H1 (cell line): ENCODE results near the gene NKX2-1. TPM values are rescaled to one million over a fixed set of nuclear protein-coding genes. Genes with fewer than 3 reads are reported as not detected.
A peak's percentile ranks its signal among the peaks of the same experiment; 100 is the strongest.

Experiments used
- CTCF ChIA-PET: fragments of 300-600 bp; sonication (Branson Sonifier 250); formaldehyde crosslinking; loops from one replicate; lab custom pipeline; 2021; ENCODE audit not compliant: partially characterized antibody; lab: Charles Lee
- POLR2A ChIA-PET: fragments of 300-600 bp; sonication (Branson Sonifier 250); formaldehyde crosslinking; loops from one replicate; lab custom pipeline; 2021; ENCODE audit warnings: inconsistent platforms; ENCODE audit not compliant: partially characterized antibody; lab: Charles Lee
- DNase-seq, 2 experiments: peaks; one replicate each; pipeline versions ENCODE4 v3.0.0 to v3.0.0-alpha.2; 2010 to 2022; ENCODE audit warnings: low spot score in 2 of 2, low read depth in 1 of 2, mixed read lengths in 1 of 2
- FAIRE-seq: peaks from 2 replicates; lab custom pipeline; 2011; peaks lifted over from hg19 to GRCh38; lab: Jason Lieb, UNC
- H2AFZ ChIP-seq: 2 replicates; pipeline ENCODE4 v1.8.1; 2012; ENCODE audit warnings: low read length, inconsistent platforms
- H2AK5ac ChIP-seq: 2 replicates; pipeline ENCODE4 v1.6.1; 2013; ENCODE audit warnings: low read depth, low read length
- H2BK120ac ChIP-seq: replicated peaks from 2 replicates; pipeline ENCODE3; 2013; ENCODE audit warnings: low read depth, low read length, inconsistent platforms
- H2BK12ac ChIP-seq: 2 replicates; pipeline ENCODE4 v1.6.1; 2013; ENCODE audit warnings: low read depth, low read length
- H2BK15ac ChIP-seq: 2 replicates; pipeline ENCODE4 v1.6.1; 2013; ENCODE audit warnings: low read length
- H2BK20ac ChIP-seq: 2 replicates; pipeline ENCODE4 v1.6.1; 2013; ENCODE audit warnings: low read length
- H2BK5ac ChIP-seq: 2 replicates; pipeline ENCODE4 v1.6.1; 2013; ENCODE audit warnings: low read depth, low read length
- H3K14ac ChIP-seq: 2 replicates; pipeline ENCODE4 v1.6.1; 2013; ENCODE audit warnings: inconsistent platforms; ENCODE audit not compliant: insufficient read length
- H3K18ac ChIP-seq: 2 replicates; pipeline ENCODE4 v1.6.1; 2013; ENCODE audit warnings: low read length; ENCODE audit errors: extremely low read depth
- H3K23ac ChIP-seq: 2 replicates; pipeline ENCODE4 v1.6.1; 2013; ENCODE audit warnings: inconsistent platforms; ENCODE audit not compliant: insufficient read length
- H3K23me2 ChIP-seq: 2 replicates; pipeline ENCODE4 v1.6.1; 2013; ENCODE audit warnings: low read depth, low read length
- H3K27ac ChIP-seq: 2 replicates; pipeline ENCODE4 v1.6.1; 2011; ENCODE audit warnings: low read depth, low read length, inconsistent platforms
- H3K27me3 ChIP-seq, 4 experiments: replicated peaks in 1 of 4; 1 replicate in 1 of 4; 2 replicates in 3 of 4; pipeline versions ENCODE4 v1.6.1 to v1.8.1; 2011 to 2013; ENCODE audit warnings: low read length in 3 of 4, mild to moderate bottlenecking in 3 of 4, inconsistent platforms in 2 of 4, mixed read lengths in 2 of 4, moderate library complexity in 1 of 4; ENCODE audit not compliant: control insufficient read depth in 3 of 4, insufficient read depth in 3 of 4; ENCODE audit errors: extremely low read depth in 1 of 4
- H3K36me3 ChIP-seq, 4 experiments: 2 replicates each; pipeline versions ENCODE4 v1.6.1 to v1.8.1; 2011 to 2013; ENCODE audit warnings: mild to moderate bottlenecking in 4 of 4, low read length in 3 of 4, moderate library complexity in 2 of 4, control low read depth in 1 of 4, inconsistent platforms in 1 of 4; ENCODE audit not compliant: insufficient read depth in 4 of 4, control insufficient read depth in 2 of 4
- H3K4ac ChIP-seq: replicated peaks from 2 replicates; pipeline ENCODE3; 2013; ENCODE audit warnings: low read length, low read depth, mixed read lengths, inconsistent platforms; ENCODE audit not compliant: insufficient read length
- H3K4me1 ChIP-seq, 4 experiments: replicated peaks in 1 of 4; 1 replicate in 1 of 4; 2 replicates in 3 of 4; pipeline versions ENCODE4 v1.6.1 to v1.8.1; 2011 to 2013; ENCODE audit warnings: low read length in 3 of 4, inconsistent platforms in 2 of 4, mixed read lengths in 1 of 4; ENCODE audit not compliant: insufficient read depth in 4 of 4, control insufficient read depth in 3 of 4
- H3K4me2 ChIP-seq, 2 experiments: 2 replicates each; pipeline versions ENCODE4 v1.6.1 to v1.8.1; 2011 to 2013; ENCODE audit warnings: low read depth in 2 of 2, low read length in 2 of 2, control low read depth in 1 of 2, inconsistent platforms in 1 of 2, mild to moderate bottlenecking in 1 of 2; ENCODE audit not compliant: insufficient read depth in 1 of 2
- H3K4me3 ChIP-seq, 4 experiments: fragments of 200-600, 300-600 bp in 1 of 4; sonication (generic), shearing (Covaris generic), sonication (Bioruptor Twin) in 1 of 4; 2 replicates each; pipeline versions ENCODE4 v1.5.1 to v1.8.1; 2011 to 2016; ENCODE audit warnings: low read length in 4 of 4, low read depth in 3 of 4, control low read depth in 2 of 4, inconsistent platforms in 2 of 4, mild to moderate bottlenecking in 2 of 4, mixed read lengths in 1 of 4, moderate library complexity in 1 of 4; ENCODE audit not compliant: insufficient read depth in 2 of 4; ENCODE audit errors: extremely low read depth in 1 of 4
- H3K56ac ChIP-seq: replicated peaks from 2 replicates; pipeline ENCODE3; 2013; ENCODE audit warnings: low read depth, mild to moderate bottlenecking, mixed read lengths, low read length, inconsistent platforms; ENCODE audit not compliant: insufficient read length
- H3K79me1 ChIP-seq: 2 replicates; pipeline ENCODE4 v1.6.1; 2013; ENCODE audit warnings: low read depth, low read length, control low read depth
- H3K79me2 ChIP-seq, 2 experiments: 2 replicates each; pipeline versions ENCODE4 v1.6.1 to v1.8.1; 2012 to 2013; ENCODE audit warnings: low read length in 2 of 2, mild to moderate bottlenecking in 2 of 2, inconsistent platforms in 1 of 2; ENCODE audit not compliant: insufficient read depth in 2 of 2, control insufficient read depth in 1 of 2
- H3K9ac ChIP-seq, 4 experiments: replicated peaks in 1 of 4; 1 replicate in 1 of 4; 2 replicates in 3 of 4; pipeline versions ENCODE4 v1.6.1 to v1.8.1; 2011 to 2013; ENCODE audit warnings: low read depth in 3 of 4, low read length in 3 of 4, control low read depth in 2 of 4, mild to moderate bottlenecking in 2 of 4, moderate library complexity in 2 of 4, inconsistent platforms in 1 of 4; ENCODE audit errors: extremely low read depth in 1 of 4
- H3K9me3 ChIP-seq, 2 experiments: 2 replicates each; pipeline versions ENCODE4 v1.6.1 to v1.8.1; 2012 to 2013; ENCODE audit warnings: mild to moderate bottlenecking in 2 of 2, moderate library complexity in 2 of 2, control low read depth in 1 of 2, inconsistent platforms in 1 of 2, low read depth in 1 of 2, low read length in 1 of 2, mixed read lengths in 1 of 2; ENCODE audit not compliant: insufficient read depth in 2 of 2
- H4K20me1 ChIP-seq, 2 experiments: replicated peaks in 1 of 2; 2 replicates each; pipeline versions ENCODE3 to v1.8.1; 2011 to 2013; ENCODE audit warnings: inconsistent platforms in 2 of 2, low read length in 2 of 2, mild to moderate bottlenecking in 1 of 2; ENCODE audit not compliant: insufficient read depth in 2 of 2, control insufficient read depth in 1 of 2
- H4K5ac ChIP-seq: 2 replicates; pipeline ENCODE4 v1.6.1; 2013; ENCODE audit warnings: low read length, low read depth, mixed read lengths, inconsistent platforms; ENCODE audit not compliant: insufficient read length
- H4K8ac ChIP-seq: 2 replicates; pipeline ENCODE4 v1.8.0; 2013; ENCODE audit warnings: mild to moderate bottlenecking, moderate library complexity, low read length, inconsistent platforms; ENCODE audit not compliant: insufficient read depth; ENCODE audit errors: extremely low read depth
- H4K91ac ChIP-seq: replicated peaks from 2 replicates; pipeline ENCODE3; 2013; ENCODE audit warnings: low read length, mixed read lengths, inconsistent platforms; ENCODE audit not compliant: insufficient read length
- BRCA1 ChIP-seq: IDR thresholded peaks from 2 replicates; pipeline ENCODE4 v1.6.1; 2012; ENCODE audit warnings: low read depth, low read length, improper control_type of control experiment
- CHD1 ChIP-seq: IDR thresholded peaks from 2 replicates; pipeline ENCODE4 v1.6.1; 2012; ENCODE audit warnings: low read depth, low read length, improper control_type of control experiment
- EZH2 ChIP-seq: fragments of 200-600 bp; sonication (generic); IDR thresholded peaks from 2 replicates; pipeline ENCODE4 v1.7.1; 2012; ENCODE audit warnings: low read depth, mild to moderate bottlenecking, moderate library complexity, low read length, inconsistent platforms; ENCODE audit not compliant: severe bottlenecking
- JUN ChIP-seq: IDR thresholded peaks from 2 replicates; pipeline ENCODE4 v1.6.1; 2011; ENCODE audit warnings: low read depth, mild to moderate bottlenecking, improper control_type of control experiment, low read length
- RNF2 ChIP-seq: fragments of 200-900, 300-1000 bp; sonication (generic); IDR thresholded peaks from 2 replicates; pipeline ENCODE4 v1.7.1; 2016; ENCODE audit warnings: borderline replicate concordance, low read depth, mild to moderate bottlenecking, antibody characterized with exemption, low read length; ENCODE audit not compliant: poor library complexity, severe bottlenecking; ENCODE audit errors: missing control alignments
- SP4 ChIP-seq: IDR thresholded peaks from 2 replicates; pipeline ENCODE4 v1.6.1; 2012; ENCODE audit warnings: low read length, inconsistent platforms
- SUZ12 ChIP-seq: fragments of 200-600 bp; sonication (generic); IDR thresholded peaks from 2 replicates; pipeline ENCODE4 v1.6.1; 2012; ENCODE audit warnings: mild to moderate bottlenecking, inconsistent platforms, low read length, moderate library complexity, mixed read lengths
- TAF1 ChIP-seq: IDR thresholded peaks from 2 replicates; pipeline ENCODE4 v1.6.1; 2011; ENCODE audit warnings: mild to moderate bottlenecking, low read depth, low read length
- TAF7 ChIP-seq: optimal IDR thresholded peaks from 2 replicates; pipeline ENCODE3; 2011; ENCODE audit warnings: low read depth, mild to moderate bottlenecking, inconsistent platforms, low read length, moderate library complexity, borderline replicate concordance
- YY1 ChIP-seq: IDR thresholded peaks from 2 replicates; pipeline ENCODE4 v1.6.1; 2011; ENCODE audit warnings: low read depth, mild to moderate bottlenecking, low read length
- ZNF274 ChIP-seq: IDR thresholded peaks from 2 replicates; pipeline ENCODE4 v1.7.0; 2012; ENCODE audit warnings: low read length, borderline replicate concordance; ENCODE audit errors: extremely low read depth
- WGBS, 2 experiments: shearing (Covaris generic) in 1 of 2; methylation state at CpG; one replicate each; pipeline versions ENCODE4 v1.1.6 to v1.1.7; 2013 to 2015; ENCODE audit warnings: low lambda C conversion rate in 2 of 2, mixed read lengths in 2 of 2, inconsistent platforms in 1 of 2, low coverage in 1 of 2, missing lambda C conversion rate in 1 of 2; ENCODE audit not compliant: insufficient replicate concordance in 2 of 2, insufficient coverage in 1 of 2, insufficient read length in 1 of 2; ENCODE audit errors: extremely low coverage in 1 of 2, missing lambda C conversion rate in 1 of 2; 5-methylcytosine and 5-hydroxymethylcytosine counted together
- polyA plus RNA-seq, 7 experiments: library from polyadenylated mRNA; depleted of rRNA in 3 of 7; stranded (reverse) in 5 of 7; unstranded in 2 of 7; fragments of >200 nt in 5 of 7; fragments of 200-250 nt in 2 of 7; gene quantifications; 1 replicate in 5 of 7; 2 replicates in 1 of 7; 4 replicates in 1 of 7; pipeline versions ENCODE4 v1.2.1 to v1.2.3, GENCODE V29; 2011 to 2013; ENCODE audit warnings: missing spikeins in 2 of 7, mixed read lengths in 2 of 7
- total RNA-seq: library from RNA; stranded (reverse); fragmentation: NEBNext Ultra II Directional; extraction: Animal tissue kit (Norgen Biotek cat#: 25700); gene quantifications from 2 replicates; pipeline ENCODE4 v1.2.1, GENCODE V29; 2021

NKX2-1 gene
- total and polyA plus RNA-seq, 2 of the 8 experiments (the other 6 are each of a cell fraction or from before 2014, with no cell fraction given) = not detected

GRCh38 chr14:36505892-36506731 is 13.9 kb downstream of the NKX2-1 start:
- H2AFZ ChIP-seq = no peak overlapping the region
- 3% methylated on average over 33 of the region's 35 CpGs; no CpG with 5 or more reads in 1 of the 2 experiments for WGBS, 2 experiments
- H3K79me2 ChIP-seq = no peaks in the 10 kb centered on the region
- H3K14ac ChIP-seq = no peak overlapping the region
- H3K9ac ChIP-seq = no peak overlapping the region
- no peak overlapping the region for H3K56ac ChIP-seq
- peak overlapping the region; percentile 64 to 67 for H3K4me2 ChIP-seq
- H2BK12ac ChIP-seq = no peak overlapping the region
- no peak overlapping the region for H2BK15ac ChIP-seq
- no peak overlapping the region for H3K18ac ChIP-seq
- H3K79me1 ChIP-seq = no peaks in the 10 kb centered on the region
- no peaks in the 10 kb centered on the region; the same call in 1 of the 2 replicates for H3K23me2 ChIP-seq
- DNase-seq = peak in 1 of 2 experiments; percentile 77
- peaks cover 10 to 22% (median 17%) of the 10 kb centered on the region in 4 experiments for H3K4me1 ChIP-seq
- no peak for FAIRE-seq
- no peak overlapping the region for H3K23ac ChIP-seq
- H3K4ac ChIP-seq = no peak overlapping the region
- H4K20me1 ChIP-seq = peaks cover 34 to 36% of the 10 kb centered on the region in 2 experiments
- POLR2A ChIA-PET = interaction anchor here (1.5 to 3.2 kb wide), 3 partner anchors 8 to 73 kb away, joined by 4 to 19 read pairs (median 8); no protein-coding TSS in a partner anchor
- peaks cover 0 to 7% (median 0%) of the 10 kb centered on the region in 4 experiments; a peak in 1 of 8 replicates for H3K36me3 ChIP-seq
- H4K5ac ChIP-seq = no peak overlapping the region
- no peak overlapping the region for H3K27ac ChIP-seq
- no peak overlapping the region for H2AK5ac ChIP-seq
- H3K9me3 ChIP-seq = no peaks in the 10 kb centered on the region
- no peak overlapping the region for H2BK20ac ChIP-seq
- CTCF ChIA-PET = interaction anchor here (0.6 to 5.2 kb wide), 13 partner anchors 9 to 692 kb away, joined by 3 to 98 read pairs (median 3); partner anchors contain the start of genes MIPOL1 and NKX2-1
- H3K4me3 ChIP-seq = peak overlapping the region in 3 of 4 experiments; percentile 12 to 47 (median 26); a peak in 3 of 8 replicates
- peaks cover 83 to 100% (median 94%) of the 10 kb centered on the region in 4 experiments for H3K27me3 ChIP-seq
- H4K8ac ChIP-seq = no peak overlapping the region
- H2BK120ac ChIP-seq = no peak overlapping the region
- no peak overlapping the region for H2BK5ac ChIP-seq
- no peak overlapping the region for H4K91ac ChIP-seq
- TF ChIP-seq JUN (no peak), TAF7 (no peak), SUZ12 (peak; percentile 32), RNF2 (peak; percentile 7), CHD1 (no peak), YY1 (no peak), SP4 (no peak), EZH2 (peak; percentile 46), ZNF274 (no peak), TAF1 (no peak), BRCA1 (no peak)
